Fibroblast of peridontal ligament (primary cell): Measurements from ENCODE around the gene DIPK1C.

Experiments used
- DNase-seq: peaks from one replicate; pipeline ENCODE4 v3.0.0-alpha.2; 2010; ENCODE audit errors: extremely low read depth

DIPK1C gene

DNA sequence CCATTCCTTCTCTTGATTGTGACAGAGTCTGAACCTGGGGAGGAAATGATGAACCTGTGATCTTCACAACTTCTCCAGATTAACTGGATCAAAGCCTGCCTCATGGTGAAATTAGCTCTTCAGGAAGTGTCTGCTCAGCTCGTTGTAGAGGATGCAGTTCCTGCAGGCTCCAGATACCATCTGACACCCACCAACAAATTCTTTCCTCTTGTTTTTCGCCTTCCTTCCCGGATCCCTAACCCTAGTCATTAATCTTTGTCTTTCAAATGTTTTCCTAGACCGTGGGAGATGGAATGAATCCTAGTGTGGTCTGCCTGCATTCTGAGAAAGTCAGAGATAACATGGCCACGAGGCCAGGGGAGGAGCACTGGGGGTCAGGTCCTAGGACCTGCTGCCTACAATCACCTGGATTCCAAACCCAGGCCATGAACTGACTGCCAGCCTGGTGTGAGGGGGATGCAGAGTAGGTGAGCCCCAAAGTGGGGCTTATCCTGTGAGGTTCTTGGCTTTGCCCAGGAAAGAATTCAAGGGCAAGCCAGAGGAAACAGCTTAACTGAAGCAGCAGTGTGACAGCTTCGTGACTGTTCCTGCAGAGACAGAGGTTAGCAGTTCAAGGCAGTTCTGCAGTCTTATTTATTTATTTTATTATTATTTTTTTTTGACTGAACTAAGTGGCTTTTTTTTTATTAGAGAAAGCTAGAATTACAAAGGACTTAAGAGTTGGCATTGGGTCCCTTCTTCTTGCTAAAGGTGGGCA is 67.8 kb downstream of the DIPK1C start:
- no peak for DNase-seq

DNA sequence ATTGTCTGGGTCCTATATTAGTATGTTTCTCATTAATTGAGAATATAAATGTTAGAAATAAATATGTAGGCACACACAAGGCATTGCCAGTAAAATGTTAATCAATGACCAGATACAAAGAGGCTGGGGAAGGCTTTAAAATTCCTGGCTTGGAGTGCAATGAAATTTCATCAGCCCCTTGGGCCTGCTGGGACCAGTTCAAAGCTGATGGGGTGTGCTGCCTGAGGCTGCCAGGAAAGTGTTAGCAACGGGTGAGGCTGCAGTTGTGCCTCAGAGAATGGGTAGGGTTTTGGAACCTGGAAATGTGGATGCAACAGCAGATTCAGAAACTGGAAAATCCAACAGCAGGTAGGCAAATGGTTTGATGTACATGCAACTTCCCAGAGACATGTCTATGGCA is 68.9 kb downstream of the DIPK1C start:
- no peak for DNase-seq

DNA sequence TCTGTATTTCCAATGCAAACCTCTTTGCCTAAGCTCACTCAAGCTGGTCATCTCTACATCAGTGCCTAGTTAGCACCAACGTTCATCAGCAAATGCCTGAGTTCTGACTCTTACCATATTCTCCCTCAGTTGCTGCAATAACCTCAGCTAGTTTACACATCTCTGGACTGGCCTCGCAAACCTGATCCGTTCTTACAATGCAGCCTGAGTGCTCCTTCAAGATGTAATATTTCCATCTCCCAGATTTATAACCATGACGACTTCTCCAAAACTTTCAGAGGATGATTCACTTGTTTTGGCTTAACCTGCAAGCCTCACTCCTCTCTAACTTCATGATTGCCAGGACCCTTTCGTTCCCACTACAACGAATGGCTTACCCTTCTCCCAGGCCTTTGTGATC is 69.7 kb downstream of the DIPK1C start:
- DNase-seq: no peak
